A549 (cell line): ENCODE data around the gene JOSD1.

Experiments
- CHD4 ChIP-seq: fragments of 200-600 bp; sonication (generic); IDR thresholded peaks from 2 replicates; pipeline ENCODE4 v1.6.1; 2016; ENCODE audit warnings: antibody characterized with exemption, mild to moderate bottlenecking, borderline replicate concordance
- EP300 ChIP-seq, 2 experiments: fragments of >200 bp; sonication (Bioruptor Twin); formaldehyde crosslinking; IDR thresholded peaks; 2 replicates in 1 of 2; 3 replicates in 1 of 2; pipeline ENCODE4 v1.6.1; 2016 to 2017
- HDAC2 ChIP-seq: fragments of 200-600 bp; sonication (generic); IDR thresholded peaks from 2 replicates; pipeline ENCODE4 v1.6.1; 2016
- JUNB ChIP-seq: fragments of >200 bp; sonication (Bioruptor Twin); formaldehyde crosslinking; IDR thresholded peaks from 2 replicates; pipeline ENCODE4 v1.6.1; 2016
- POLR2A ChIP-seq: IDR thresholded peaks from 2 replicates; pipeline ENCODE4 v1.6.1; 2012; ENCODE audit warnings: mild to moderate bottlenecking, low read length
- POLR2AphosphoS2 ChIP-seq: conservative IDR thresholded peaks from 2 replicates; pipeline ENCODE4 v1.6.1; 2012; ENCODE audit warnings: low read length, improper control_type of control experiment, inconsistent platforms
- RAD21 ChIP-seq, 2 experiments: fragments of >200 bp in 1 of 2; sonication (Bioruptor Twin) in 1 of 2; formaldehyde crosslinking in 1 of 2; IDR thresholded peaks in 1 of 2; conservative IDR thresholded peaks in 1 of 2; 2 replicates in 1 of 2; 3 replicates in 1 of 2; pipeline ENCODE4 v1.6.1; 2012 to 2018; ENCODE audit warnings: inconsistent platforms in 1 of 2
- RCOR1 ChIP-seq: fragments of 150-350 bp; IDR thresholded peaks from 2 replicates; pipeline ENCODE4 v1.6.1; 2014; ENCODE audit warnings: antibody characterized with exemption, low read length, low read depth
- REST ChIP-seq: fragments of 200-600 bp; sonication (generic); IDR thresholded peaks from 2 replicates; pipeline ENCODE4 v1.6.1; 2016; ENCODE audit warnings: antibody characterized with exemption, mild to moderate bottlenecking, moderate library complexity
- SMC3 ChIP-seq: fragments of >200 bp; sonication (Bioruptor Twin); formaldehyde crosslinking; IDR thresholded peaks from 3 replicates; pipeline ENCODE4 v1.6.1; 2018; ENCODE audit warnings: inconsistent platforms
- ZNF302 ChIP-seq: fragments of 250-450 bp; sonication (Bioruptor Pico); IDR thresholded peaks from 2 replicates; pipeline ENCODE4 v1.9.0; 2021; ENCODE audit warnings: inconsistent platforms, mild to moderate bottlenecking, moderate library complexity
- TF ChIP-seq, protein P1 (sequence below): fragments of >200 bp; sonication (Bioruptor Twin); formaldehyde crosslinking; IDR thresholded peaks from 3 replicates; pipeline ENCODE4 v1.5.1; 2016

DNA sequence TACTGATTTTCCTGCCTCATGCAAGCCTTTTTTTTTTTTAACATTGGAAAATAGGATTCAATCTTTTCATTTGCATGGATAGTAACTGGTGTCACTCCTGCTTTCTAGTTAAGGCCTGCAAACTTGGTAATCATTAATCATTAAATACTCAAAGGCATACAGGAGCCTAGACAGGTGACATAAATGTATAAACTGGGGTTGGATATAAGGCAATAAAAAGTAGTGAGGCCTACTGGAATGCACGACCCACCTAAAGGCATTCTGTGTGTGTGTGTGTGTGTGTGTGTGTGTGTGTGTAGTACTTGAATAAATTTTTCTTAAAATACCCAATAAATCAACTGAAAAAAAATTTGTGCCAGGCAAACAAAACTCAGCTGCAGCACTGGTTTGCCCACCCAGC is 11.1 kb downstream of the JOSD1 start:
- TF ChIP-seq ZNF302 = no peak
- TF ChIP-seq, protein P1, sequence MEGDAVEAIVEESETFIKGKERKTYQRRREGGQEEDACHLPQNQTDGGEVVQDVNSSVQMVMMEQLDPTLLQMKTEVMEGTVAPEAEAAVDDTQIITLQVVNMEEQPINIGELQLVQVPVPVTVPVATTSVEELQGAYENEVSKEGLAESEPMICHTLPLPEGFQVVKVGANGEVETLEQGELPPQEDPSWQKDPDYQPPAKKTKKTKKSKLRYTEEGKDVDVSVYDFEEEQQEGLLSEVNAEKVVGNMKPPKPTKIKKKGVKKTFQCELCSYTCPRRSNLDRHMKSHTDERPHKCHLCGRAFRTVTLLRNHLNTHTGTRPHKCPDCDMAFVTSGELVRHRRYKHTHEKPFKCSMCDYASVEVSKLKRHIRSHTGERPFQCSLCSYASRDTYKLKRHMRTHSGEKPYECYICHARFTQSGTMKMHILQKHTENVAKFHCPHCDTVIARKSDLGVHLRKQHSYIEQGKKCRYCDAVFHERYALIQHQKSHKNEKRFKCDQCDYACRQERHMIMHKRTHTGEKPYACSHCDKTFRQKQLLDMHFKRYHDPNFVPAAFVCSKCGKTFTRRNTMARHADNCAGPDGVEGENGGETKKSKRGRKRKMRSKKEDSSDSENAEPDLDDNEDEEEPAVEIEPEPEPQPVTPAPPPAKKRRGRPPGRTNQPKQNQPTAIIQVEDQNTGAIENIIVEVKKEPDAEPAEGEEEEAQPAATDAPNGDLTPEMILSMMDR = no peak
- TF ChIP-seq CHD4 = no peak
- TF ChIP-seq JUNB = no peak
- no peak for TF ChIP-seq EP300 (IDR thresholded peaks at IDR 0.05)
- TF ChIP-seq SMC3 = no peak
- TF ChIP-seq POLR2A = no peak
- no peak for TF ChIP-seq REST
- no peak for TF ChIP-seq HDAC2
- TF ChIP-seq RCOR1 = no peak
- TF ChIP-seq RAD21 (conservative IDR thresholded peaks at IDR 0.05 in 1 of 2, IDR thresholded peaks at IDR 0.05 in 1 of 2) = no peak
- no peak for TF ChIP-seq POLR2AphosphoS2
